SU-DHL-6 (cell line): ENCODE data around the gene ZNF354B.
A peak's percentile ranks its signal among the peaks of the same experiment; 100 is the strongest.
"Not testable (repeated sequence)": the region's sequence is repeated elsewhere in the genome, so short reads cannot be mapped to it uniquely, and the experiment has no call there.

Experiments
- H2AFZ ChIP-seq: fragments of 200-600 bp; sonication (generic); 2 replicates; pipeline ENCODE4 v1.6.1; 2014; ENCODE audit warnings: low read depth, mild to moderate bottlenecking, moderate library complexity, mixed read lengths, antibody characterized with exemption, low read length; ENCODE audit not compliant: severe bottlenecking
- H3F3A ChIP-seq: fragments of 200-600 bp; shearing (Covaris generic); 2 replicates; pipeline ENCODE4 v1.6.0; 2016; ENCODE audit warnings: antibody characterized with exemption, mild to moderate bottlenecking; ENCODE audit not compliant: insufficient read depth
- H3K27ac ChIP-seq: fragments of 200-600 bp; sonication (generic); 2 replicates; pipeline ENCODE4 v1.5.1; 2016; ENCODE audit warnings: low read depth, mild to moderate bottlenecking, low read length, moderate library complexity, mixed read lengths
- H3K27me3 ChIP-seq: fragments of 200-600 bp; sonication (generic), shearing (Covaris generic); 2 replicates; pipeline ENCODE4 v1.6.0; 2014; ENCODE audit warnings: mild to moderate bottlenecking, low read length
- H3K36me3 ChIP-seq: fragments of 200-600 bp; sonication (generic); 2 replicates; pipeline ENCODE4 v1.6.1; 2014; ENCODE audit warnings: mild to moderate bottlenecking, low read length, mixed read lengths
- H3K4me2 ChIP-seq: fragments of 300-600, 200-600 bp; shearing (Covaris generic), sonication (generic); 2 replicates; pipeline ENCODE4 v1.6.0; 2014; ENCODE audit warnings: low read length, low read depth, mild to moderate bottlenecking; ENCODE audit not compliant: poor library complexity, severe bottlenecking
- H3K4me3 ChIP-seq: fragments of 200-600 bp; sonication (generic); 2 replicates; pipeline ENCODE4 v1.5.1; 2014; ENCODE audit warnings: antibody characterized with exemption, low read length, mild to moderate bottlenecking, mixed read lengths; ENCODE audit not compliant: insufficient read depth, poor library complexity, severe bottlenecking
- H3K79me2 ChIP-seq: fragments of 200-600 bp; sonication (generic); 2 replicates; pipeline ENCODE4 v1.6.1; 2014; ENCODE audit warnings: mild to moderate bottlenecking, low read length, moderate library complexity; ENCODE audit not compliant: insufficient read depth
- H3K9ac ChIP-seq: fragments of 200-600 bp; sonication (generic); 2 replicates; pipeline ENCODE4 v1.7.0; 2014; ENCODE audit warnings: mild to moderate bottlenecking, low read length
- H3K9me2 ChIP-seq: fragments of 200-600 bp; sonication (generic); replicated peaks from 2 replicates; pipeline ENCODE4 v1.6.1; 2014; ENCODE audit warnings: low read length; ENCODE audit not compliant: insufficient read depth
- H3K9me3 ChIP-seq: fragments of 200-600 bp; sonication (generic); 2 replicates; pipeline ENCODE4 v1.6.1; 2014; ENCODE audit warnings: low read length, mixed read lengths; ENCODE audit not compliant: insufficient read depth
- H4K20me1 ChIP-seq: fragments of 200-600 bp; sonication (generic); 2 replicates; pipeline ENCODE4 v1.6.1; 2014; ENCODE audit warnings: low read depth, mild to moderate bottlenecking, antibody characterized with exemption, low read length, moderate library complexity, mixed read lengths
- EZH2phosphoT487 ChIP-seq: fragments of 200-600 bp; sonication (generic), shearing (Covaris generic); conservative IDR thresholded peaks from 2 replicates; pipeline ENCODE4 v1.6.1; 2018; ENCODE audit warnings: mild to moderate bottlenecking, antibody characterized with exemption, low read length, moderate library complexity, mixed read lengths
- TF ChIP-seq, protein P1 (sequence below): fragments of 200-600 bp; sonication (generic); IDR thresholded peaks from one replicate; pipeline ENCODE4 v1.5.1; 2017; ENCODE audit warnings: antibody characterized with exemption, mild to moderate bottlenecking, low read length, moderate library complexity; ENCODE audit not compliant: insufficient read depth, poor library complexity, severe bottlenecking

ZNF354B gene

DNA sequence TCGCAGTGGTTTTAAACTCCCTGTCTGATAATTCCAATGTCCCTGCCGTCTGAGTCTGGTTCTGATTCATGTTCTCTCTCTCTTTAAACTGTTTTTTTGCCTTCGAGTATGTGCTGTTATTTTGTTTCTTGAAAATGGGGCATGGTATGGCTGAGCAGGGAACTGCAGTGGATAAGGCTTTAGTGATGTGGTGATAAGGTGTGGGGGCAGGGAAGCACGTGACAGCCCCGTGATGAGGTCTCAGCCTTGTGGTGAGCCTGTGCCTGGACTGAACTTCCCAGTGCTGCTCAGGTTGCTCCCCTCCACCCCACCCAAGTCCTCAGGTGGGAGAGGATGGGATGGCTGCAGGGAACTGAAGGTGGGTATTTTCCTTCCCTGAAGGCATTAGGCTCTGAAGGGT is 5.5 kb upstream of the ZNF354B start:
- Histone ChIP-seq H3K9ac (no peak overlapping the region), H3K36me3 (no peaks in the 10 kb centered on the region), H3K79me2 (no peaks in the 10 kb centered on the region), H3K27ac (no peak overlapping the region), H3F3A (no peaks in the 10 kb centered on the region), H3K9me2 (no peaks in the 10 kb centered on the region), H4K20me1 (no peaks in the 10 kb centered on the region), H3K27me3 (no peaks in the 10 kb centered on the region), H3K4me2 (no peak overlapping the region), H3K9me3 (no peaks in the 10 kb centered on the region), H2AFZ (no peak overlapping the region), H3K4me3 (no peak overlapping the region)
- TF ChIP-seq EZH2phosphoT487: no peak
- TF ChIP-seq, protein P1, sequence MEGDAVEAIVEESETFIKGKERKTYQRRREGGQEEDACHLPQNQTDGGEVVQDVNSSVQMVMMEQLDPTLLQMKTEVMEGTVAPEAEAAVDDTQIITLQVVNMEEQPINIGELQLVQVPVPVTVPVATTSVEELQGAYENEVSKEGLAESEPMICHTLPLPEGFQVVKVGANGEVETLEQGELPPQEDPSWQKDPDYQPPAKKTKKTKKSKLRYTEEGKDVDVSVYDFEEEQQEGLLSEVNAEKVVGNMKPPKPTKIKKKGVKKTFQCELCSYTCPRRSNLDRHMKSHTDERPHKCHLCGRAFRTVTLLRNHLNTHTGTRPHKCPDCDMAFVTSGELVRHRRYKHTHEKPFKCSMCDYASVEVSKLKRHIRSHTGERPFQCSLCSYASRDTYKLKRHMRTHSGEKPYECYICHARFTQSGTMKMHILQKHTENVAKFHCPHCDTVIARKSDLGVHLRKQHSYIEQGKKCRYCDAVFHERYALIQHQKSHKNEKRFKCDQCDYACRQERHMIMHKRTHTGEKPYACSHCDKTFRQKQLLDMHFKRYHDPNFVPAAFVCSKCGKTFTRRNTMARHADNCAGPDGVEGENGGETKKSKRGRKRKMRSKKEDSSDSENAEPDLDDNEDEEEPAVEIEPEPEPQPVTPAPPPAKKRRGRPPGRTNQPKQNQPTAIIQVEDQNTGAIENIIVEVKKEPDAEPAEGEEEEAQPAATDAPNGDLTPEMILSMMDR: no peak

DNA sequence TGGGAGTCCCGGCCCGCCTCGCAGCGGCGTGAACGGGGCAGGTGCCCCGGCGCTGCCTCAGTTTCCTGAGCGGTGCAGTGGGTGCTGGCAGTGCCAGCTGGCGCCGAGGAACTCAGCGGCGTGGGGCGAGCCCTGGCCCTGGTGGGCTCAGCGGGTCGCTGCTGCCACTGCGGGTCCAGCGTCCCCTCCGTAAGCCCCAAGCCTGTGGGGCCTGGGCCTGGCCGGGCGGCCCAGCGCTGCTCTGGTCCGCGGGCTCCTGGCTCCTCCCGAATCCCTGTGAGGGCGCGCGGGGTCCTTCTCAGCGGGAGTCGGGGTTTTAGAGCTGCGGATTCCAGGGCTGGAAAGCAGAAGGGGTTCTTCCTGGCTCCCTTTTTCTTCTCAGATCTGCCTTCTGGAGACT is 862 bp downstream of the ZNF354B start:
- H3K36me3 ChIP-seq, H3K4me2 ChIP-seq, H3K27ac ChIP-seq, H2AFZ ChIP-seq, H3F3A ChIP-seq, H3K9me2 ChIP-seq, H4K20me1 ChIP-seq, H3K9ac ChIP-seq, H3K9me3 ChIP-seq, H3K79me2 ChIP-seq, H3K27me3 ChIP-seq: not testable (repeated sequence)
- peak overlapping the region; percentile 57 for H3K4me3 ChIP-seq

DNA sequence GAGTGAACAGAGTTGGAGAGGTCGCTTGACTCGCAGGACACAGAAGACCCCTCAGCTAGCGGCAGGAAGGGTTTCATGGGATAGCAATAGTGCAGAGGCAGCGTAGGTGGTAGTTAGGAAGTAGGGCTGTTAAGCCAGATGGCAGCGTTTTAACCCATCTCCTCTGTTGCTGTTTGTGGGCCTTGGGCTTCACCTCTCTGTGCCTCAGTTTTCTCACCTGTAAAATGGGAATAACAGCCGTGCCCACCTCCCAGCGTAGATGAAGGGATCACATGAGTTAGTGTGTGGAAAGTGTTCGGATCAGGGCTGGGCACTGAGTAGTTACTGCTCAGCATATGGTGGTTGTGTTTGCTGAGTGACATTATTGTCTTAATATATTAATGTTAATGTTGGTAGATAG is 1.9 kb downstream of the ZNF354B start:
- H2AFZ ChIP-seq: no peak overlapping the region
- no peaks in the 10 kb centered on the region for H3K9me3 ChIP-seq
- no peaks in the 10 kb centered on the region for H3K9me2 ChIP-seq
- H3K4me3 ChIP-seq: no peak overlapping the region
- no peaks in the 10 kb centered on the region for H3K27me3 ChIP-seq
- no peak overlapping the region for H3K9ac ChIP-seq
- no peak overlapping the region for H3K27ac ChIP-seq
- H3K36me3 ChIP-seq: no peaks in the 10 kb centered on the region
- H3F3A ChIP-seq: no peaks in the 10 kb centered on the region
- H3K4me2 ChIP-seq: no peak overlapping the region
- TF ChIP-seq EZH2phosphoT487: no peak
- TF ChIP-seq, protein P1: no peak
- no peaks in the 10 kb centered on the region for H4K20me1 ChIP-seq
- H3K79me2 ChIP-seq: no peaks in the 10 kb centered on the region

DNA sequence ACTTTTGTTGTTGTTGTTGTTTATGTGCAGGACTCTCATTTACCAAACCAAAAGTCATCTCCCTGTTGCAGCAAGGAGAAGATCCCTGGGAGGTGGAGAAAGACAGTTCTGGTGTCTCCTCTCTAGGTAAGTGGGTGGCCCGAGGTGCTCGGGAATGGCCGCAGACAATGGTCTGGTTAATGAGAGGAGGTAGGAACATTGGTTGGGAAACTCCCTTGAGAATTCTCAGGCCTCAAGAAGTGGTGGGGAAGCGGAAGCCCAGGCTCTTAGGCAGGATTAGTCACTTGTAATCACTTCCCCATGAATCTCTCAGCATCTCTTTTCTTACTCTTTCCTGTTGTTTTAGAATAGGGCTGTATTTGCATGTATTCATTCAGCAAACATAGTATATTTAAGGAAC is 7.2 kb downstream of the ZNF354B start:
- no peaks in the 10 kb centered on the region for H3K9me2 ChIP-seq
- no peak overlapping the region for H2AFZ ChIP-seq
- TF ChIP-seq EZH2phosphoT487: no peak
- no peak overlapping the region for H3K4me2 ChIP-seq
- H3K79me2 ChIP-seq: no peaks in the 10 kb centered on the region
- no peaks in the 10 kb centered on the region for H3F3A ChIP-seq
- H3K27me3 ChIP-seq: no peaks in the 10 kb centered on the region
- no peak overlapping the region for H3K4me3 ChIP-seq
- no peaks in the 10 kb centered on the region for H3K9me3 ChIP-seq
- no peak overlapping the region for H3K27ac ChIP-seq
- H3K36me3 ChIP-seq: no peaks in the 10 kb centered on the region
- H4K20me1 ChIP-seq: no peaks in the 10 kb centered on the region
- H3K9ac ChIP-seq: no peak overlapping the region
